NCI-H748 (cell line): Measurements from ENCODE around the gene PRELID3B.
A peak's percentile ranks its signal among the peaks of the same experiment; 100 is the strongest.

Experiments used
- DNase-seq: peaks from one replicate; lab custom pipeline; 2025; ENCODE audit not compliant: unreplicated experiment; lab: John Stamatoyannopoulos, UW

Gene PRELID3B

GRCh38 chr20:59042151-59042795 lies at the start of gene PRELID3B:
TSS of gene PRELID3B (minus strand) at chr20:59042786. CDS start at chr20:59042730, 56 bp downstream.
- peak; percentile 30 for DNase-seq

GRCh38 chr20:59087829-59088433 lies 45.3 kb upstream of the PRELID3B start:
- DNase-seq, result peak; percentile 66

- DNase-seq, result no peak
These were observed 44.3 kb upstream of the PRELID3B start for GRCh38 chr20:59086923-59087322.

- no peak for DNase-seq
These were observed 41.7 kb upstream of the PRELID3B start for GRCh38 chr20:59084041-59084850.

- DNase-seq, result no peak
These were observed 40.4 kb upstream of the PRELID3B start for GRCh38 chr20:59082981-59083380.

- peak; percentile 79 for DNase-seq
These were observed 39.6 kb upstream of the PRELID3B start for GRCh38 chr20:59082077-59082740.

GRCh38 chr20:59081036-59081435 lies 38.5 kb upstream of the PRELID3B start:
- no peak for DNase-seq

GRCh38 chr20:59078231-59078630 lies 35.6 kb upstream of the PRELID3B start:
- peak; percentile 19 for DNase-seq

- DNase-seq, result no peak
These were observed 35.1 kb upstream of the PRELID3B start for GRCh38 chr20:59077705-59078104.

- DNase-seq, result no peak
These were observed 33.4 kb upstream of the PRELID3B start for GRCh38 chr20:59075934-59076508.

GRCh38 chr20:59074456-59074855 lies 31.9 kb upstream of the PRELID3B start:
- no peak for DNase-seq

GRCh38 chr20:59073582-59073981 lies 31.0 kb upstream of the PRELID3B start:
- no peak for DNase-seq

- DNase-seq, result no peak
These were observed 28.6 kb upstream of the PRELID3B start for GRCh38 chr20:59071216-59071615.

- DNase-seq, result no peak
These were observed 26.4 kb upstream of the PRELID3B start for GRCh38 chr20:59069026-59069425.

- DNase-seq, result no peak
These were observed 25.9 kb upstream of the PRELID3B start for GRCh38 chr20:59068534-59068933.

- DNase-seq, result peak; percentile 96
These were observed 21.7 kb upstream of the PRELID3B start for GRCh38 chr20:59064214-59064722.

- DNase-seq, result peak; percentile 82
These were observed 21.0 kb upstream of the PRELID3B start for GRCh38 chr20:59063358-59064213.

- peak; percentile 88 for DNase-seq
These were observed 19.5 kb upstream of the PRELID3B start for GRCh38 chr20:59062081-59062480.

GRCh38 chr20:59055302-59055701 lies 12.7 kb upstream of the PRELID3B start:
- no peak for DNase-seq

- DNase-seq, result no peak
These were observed 9.1 kb upstream of the PRELID3B start for GRCh38 chr20:59051666-59052185.
